ENCODE measurements around the gene CRHR1.

Gene CRHR1

GRCh38 chr17:45761957-45762565 lies 22.1 kb upstream of the CRHR1 start:
- no peaks in the 10 kb centered on the region; the same call in 1 of the 2 replicates for H3K27me3 ChIP-seq (replicated peaks; ENCODE audit: control insufficient read depth, insufficient read depth, low read length)
- no peaks in the 10 kb centered on the region for H3K36me3 ChIP-seq (ENCODE audit: control insufficient read depth, insufficient read depth, low read length)
- TF ChIP-seq CTCF (IDR thresholded peaks at IDR 0.05; ENCODE audit: insufficient read depth, low read length, poor library complexity, severe bottlenecking), result no peak
- no peak for DNase-seq (ENCODE audit: extremely low read depth, insufficient read length)
- no peak overlapping the region for H3K4me3 ChIP-seq (replicated peaks; ENCODE audit: low read depth, low read length)

- Histone ChIP-seq H3K27me3 (replicated peaks; ENCODE audit: control insufficient read depth, insufficient read depth, low read length) (no peaks in the 10 kb centered on the region; the same call in 1 of the 2 replicates), H3K4me3 (replicated peaks; ENCODE audit: low read depth, low read length) (no peak overlapping the region), H3K36me3 (ENCODE audit: control insufficient read depth, insufficient read depth, low read length) (no peaks in the 10 kb centered on the region)
- TF ChIP-seq CTCF (IDR thresholded peaks at IDR 0.05; ENCODE audit: insufficient read depth, low read length, poor library complexity, severe bottlenecking), result no peak
- no peak for DNase-seq (ENCODE audit: extremely low read depth, insufficient read length)
These were observed 20.9 kb upstream of the CRHR1 start for GRCh38 chr17:45763182-45763581.

- no peaks in the 10 kb centered on the region for H3K36me3 ChIP-seq (ENCODE audit: control insufficient read depth, insufficient read depth, low read length)
- no peaks in the 10 kb centered on the region; the same call in none of the 2 replicates for H3K27me3 ChIP-seq (replicated peaks; ENCODE audit: control insufficient read depth, insufficient read depth, low read length)
- no peak for DNase-seq (ENCODE audit: extremely low read depth, insufficient read length)
- TF ChIP-seq CTCF (IDR thresholded peaks at IDR 0.05; ENCODE audit: insufficient read depth, low read length, poor library complexity, severe bottlenecking), result no peak
- no peak overlapping the region for H3K4me3 ChIP-seq (replicated peaks; ENCODE audit: low read depth, low read length)
These were observed 19.6 kb upstream of the CRHR1 start for GRCh38 chr17:45764479-45764878.

- H3K36me3 ChIP-seq (ENCODE audit: control insufficient read depth, insufficient read depth, low read length), result no peaks in the 10 kb centered on the region
- DNase-seq (ENCODE audit: extremely low read depth, insufficient read length), result no peak
- H3K4me3 ChIP-seq (replicated peaks; ENCODE audit: low read depth, low read length), result no peak overlapping the region
- no peak for TF ChIP-seq CTCF (IDR thresholded peaks at IDR 0.05; ENCODE audit: insufficient read depth, low read length, poor library complexity, severe bottlenecking)
- peaks cover 3% of the 10 kb centered on the region; the same call in 1 of the 2 replicates for H3K27me3 ChIP-seq (replicated peaks; ENCODE audit: control insufficient read depth, insufficient read depth, low read length)
These were observed 16.1 kb upstream of the CRHR1 start for GRCh38 chr17:45768000-45768399.

GRCh38 chr17:45770632-45771270 lies 13.4 kb upstream of the CRHR1 start:
- TF ChIP-seq CTCF (IDR thresholded peaks at IDR 0.05; ENCODE audit: insufficient read depth, low read length, poor library complexity, severe bottlenecking), result no peak
- DNase-seq (ENCODE audit: extremely low read depth, insufficient read length), result no peak
- no peak overlapping the region for H3K4me3 ChIP-seq (replicated peaks; ENCODE audit: low read depth, low read length)
- peaks cover 3% of the 10 kb centered on the region for H3K27me3 ChIP-seq (replicated peaks; ENCODE audit: control insufficient read depth, insufficient read depth, low read length)
- no peaks in the 10 kb centered on the region for H3K36me3 ChIP-seq (ENCODE audit: control insufficient read depth, insufficient read depth, low read length)

Data from GM06990 (cell line).